ENCODE data around the gene SMCO2.

DNA sequence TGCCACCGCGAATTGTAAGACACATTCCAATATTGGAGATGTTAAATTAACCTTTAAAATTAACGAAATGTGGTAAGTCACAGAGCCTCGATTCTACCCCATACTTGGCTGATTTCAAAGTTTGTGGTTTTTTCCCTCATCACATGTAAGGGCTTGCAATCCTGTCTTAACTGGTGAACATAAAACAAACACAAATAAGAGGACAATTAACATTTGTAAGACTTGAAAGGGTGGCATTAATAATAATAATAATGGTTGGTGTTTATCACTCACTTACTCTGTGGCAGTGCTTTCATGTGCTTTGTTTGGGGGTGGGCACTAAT, 104.1 kb downstream of the SMCO2 start:
- TF ChIP-seq EZH2phosphoT487 (IDR thresholded peaks at IDR 0.05; ENCODE audit: borderline replicate concordance, low read length): no peak
- TF ChIP-seq, protein P1, sequence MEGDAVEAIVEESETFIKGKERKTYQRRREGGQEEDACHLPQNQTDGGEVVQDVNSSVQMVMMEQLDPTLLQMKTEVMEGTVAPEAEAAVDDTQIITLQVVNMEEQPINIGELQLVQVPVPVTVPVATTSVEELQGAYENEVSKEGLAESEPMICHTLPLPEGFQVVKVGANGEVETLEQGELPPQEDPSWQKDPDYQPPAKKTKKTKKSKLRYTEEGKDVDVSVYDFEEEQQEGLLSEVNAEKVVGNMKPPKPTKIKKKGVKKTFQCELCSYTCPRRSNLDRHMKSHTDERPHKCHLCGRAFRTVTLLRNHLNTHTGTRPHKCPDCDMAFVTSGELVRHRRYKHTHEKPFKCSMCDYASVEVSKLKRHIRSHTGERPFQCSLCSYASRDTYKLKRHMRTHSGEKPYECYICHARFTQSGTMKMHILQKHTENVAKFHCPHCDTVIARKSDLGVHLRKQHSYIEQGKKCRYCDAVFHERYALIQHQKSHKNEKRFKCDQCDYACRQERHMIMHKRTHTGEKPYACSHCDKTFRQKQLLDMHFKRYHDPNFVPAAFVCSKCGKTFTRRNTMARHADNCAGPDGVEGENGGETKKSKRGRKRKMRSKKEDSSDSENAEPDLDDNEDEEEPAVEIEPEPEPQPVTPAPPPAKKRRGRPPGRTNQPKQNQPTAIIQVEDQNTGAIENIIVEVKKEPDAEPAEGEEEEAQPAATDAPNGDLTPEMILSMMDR (IDR thresholded peaks at IDR 0.05; ENCODE audit: low read depth, low read length, poor library complexity, severe bottlenecking): no peak
